Endothelial cell (in vitro differentiated cells): ENCODE results near the gene LUC7L. TPM values are rescaled to one million over a fixed set of nuclear protein-coding genes. Genes with fewer than 3 reads are reported as not detected.

Experiments
- DNase-seq: peaks from one replicate; pipeline ENCODE4 v3.0.0; 2021; ENCODE audit warnings: low spot score
- H3K27ac Mint-ChIP-seq: one replicate; pipeline ENCODE4 v1.8.0; 2021; ENCODE audit warnings: mixed read lengths, inconsistent platforms; ENCODE audit not compliant: unreplicated experiment
- H3K27me3 Mint-ChIP-seq: one replicate; pipeline ENCODE4 v1.8.0; 2021; ENCODE audit warnings: mild to moderate bottlenecking, moderate library complexity, mixed read lengths, inconsistent platforms; ENCODE audit not compliant: unreplicated experiment
- H3K36me3 Mint-ChIP-seq: one replicate; pipeline ENCODE4 v1.8.0; 2021; ENCODE audit warnings: mild to moderate bottlenecking, low read depth, mixed read lengths, inconsistent platforms; ENCODE audit not compliant: unreplicated experiment
- H3K4me1 Mint-ChIP-seq: one replicate; pipeline ENCODE4 v1.8.0; 2021; ENCODE audit warnings: mild to moderate bottlenecking, mixed read lengths, inconsistent platforms; ENCODE audit not compliant: unreplicated experiment
- H3K4me3 Mint-ChIP-seq: one replicate; pipeline ENCODE4 v1.8.0; 2021; ENCODE audit warnings: mild to moderate bottlenecking, mixed read lengths, inconsistent platforms; ENCODE audit not compliant: unreplicated experiment
- H3K9me3 Mint-ChIP-seq: one replicate; pipeline ENCODE4 v1.8.0; 2021; ENCODE audit warnings: mixed read lengths, inconsistent platforms; ENCODE audit not compliant: unreplicated experiment
- total RNA-seq: library from RNA; stranded (reverse); fragmentation: NEBNext Ultra II Directional; extraction: Animal tissue kit (Norgen Biotek cat#: 25700); gene quantifications from one replicate; pipeline ENCODE4 v1.2.1, GENCODE V29; 2021; ENCODE audit not compliant: unreplicated experiment
- TF ChIP-seq, protein P1 (sequence below): fragments of 200-600 bp; sonication (generic); IDR thresholded peaks from one replicate; pipeline ENCODE4 v1.5.0; 2021; ENCODE audit warnings: antibody characterized with exemption; ENCODE audit not compliant: unreplicated experiment

Gene LUC7L
- total RNA-seq, 1 donor from 2014 or later = 92.2 TPM

DNA sequence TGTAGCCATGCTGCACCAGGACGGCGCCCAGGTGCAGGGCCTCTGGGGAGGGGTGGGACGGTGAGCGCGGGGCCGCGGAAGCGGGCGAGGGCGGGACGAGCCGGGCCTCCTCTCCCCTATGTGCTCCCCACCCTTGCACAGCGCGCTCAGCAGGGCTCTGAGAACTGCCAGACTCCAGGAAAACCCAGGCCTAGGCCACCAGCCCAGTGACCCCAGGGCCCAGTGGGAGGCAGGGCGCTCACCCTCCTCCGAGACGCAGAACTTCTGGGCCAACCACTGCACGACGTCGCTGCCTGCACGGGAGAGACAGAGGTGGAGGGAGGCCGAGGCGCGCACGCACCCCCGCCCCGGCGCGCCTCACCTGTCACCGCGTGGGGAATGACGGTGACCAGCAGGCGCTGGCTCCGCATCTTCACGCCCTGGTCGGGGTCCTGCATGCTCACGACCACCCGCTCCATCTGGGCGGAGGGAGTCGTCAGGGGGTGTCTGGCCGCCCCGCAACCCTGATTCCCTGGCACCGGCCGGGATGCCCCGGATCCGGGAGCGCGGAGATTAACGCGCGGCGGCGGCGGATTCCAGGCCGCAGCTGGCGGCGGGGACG, 45.9 kb upstream of the LUC7L start:
- Mint-ChIP-seq H3K4me3 (no peak overlapping the region), H3K9me3 (no peaks in the 10 kb centered on the region), H3K27ac (no peak overlapping the region), H3K36me3 (peaks cover 4% of the 10 kb centered on the region), H3K4me1 (no peaks in the 10 kb centered on the region), H3K27me3 (peaks cover 14% of the 10 kb centered on the region)
- no peak for DNase-seq
- TF ChIP-seq, protein P1, sequence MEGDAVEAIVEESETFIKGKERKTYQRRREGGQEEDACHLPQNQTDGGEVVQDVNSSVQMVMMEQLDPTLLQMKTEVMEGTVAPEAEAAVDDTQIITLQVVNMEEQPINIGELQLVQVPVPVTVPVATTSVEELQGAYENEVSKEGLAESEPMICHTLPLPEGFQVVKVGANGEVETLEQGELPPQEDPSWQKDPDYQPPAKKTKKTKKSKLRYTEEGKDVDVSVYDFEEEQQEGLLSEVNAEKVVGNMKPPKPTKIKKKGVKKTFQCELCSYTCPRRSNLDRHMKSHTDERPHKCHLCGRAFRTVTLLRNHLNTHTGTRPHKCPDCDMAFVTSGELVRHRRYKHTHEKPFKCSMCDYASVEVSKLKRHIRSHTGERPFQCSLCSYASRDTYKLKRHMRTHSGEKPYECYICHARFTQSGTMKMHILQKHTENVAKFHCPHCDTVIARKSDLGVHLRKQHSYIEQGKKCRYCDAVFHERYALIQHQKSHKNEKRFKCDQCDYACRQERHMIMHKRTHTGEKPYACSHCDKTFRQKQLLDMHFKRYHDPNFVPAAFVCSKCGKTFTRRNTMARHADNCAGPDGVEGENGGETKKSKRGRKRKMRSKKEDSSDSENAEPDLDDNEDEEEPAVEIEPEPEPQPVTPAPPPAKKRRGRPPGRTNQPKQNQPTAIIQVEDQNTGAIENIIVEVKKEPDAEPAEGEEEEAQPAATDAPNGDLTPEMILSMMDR = no peak

DNA sequence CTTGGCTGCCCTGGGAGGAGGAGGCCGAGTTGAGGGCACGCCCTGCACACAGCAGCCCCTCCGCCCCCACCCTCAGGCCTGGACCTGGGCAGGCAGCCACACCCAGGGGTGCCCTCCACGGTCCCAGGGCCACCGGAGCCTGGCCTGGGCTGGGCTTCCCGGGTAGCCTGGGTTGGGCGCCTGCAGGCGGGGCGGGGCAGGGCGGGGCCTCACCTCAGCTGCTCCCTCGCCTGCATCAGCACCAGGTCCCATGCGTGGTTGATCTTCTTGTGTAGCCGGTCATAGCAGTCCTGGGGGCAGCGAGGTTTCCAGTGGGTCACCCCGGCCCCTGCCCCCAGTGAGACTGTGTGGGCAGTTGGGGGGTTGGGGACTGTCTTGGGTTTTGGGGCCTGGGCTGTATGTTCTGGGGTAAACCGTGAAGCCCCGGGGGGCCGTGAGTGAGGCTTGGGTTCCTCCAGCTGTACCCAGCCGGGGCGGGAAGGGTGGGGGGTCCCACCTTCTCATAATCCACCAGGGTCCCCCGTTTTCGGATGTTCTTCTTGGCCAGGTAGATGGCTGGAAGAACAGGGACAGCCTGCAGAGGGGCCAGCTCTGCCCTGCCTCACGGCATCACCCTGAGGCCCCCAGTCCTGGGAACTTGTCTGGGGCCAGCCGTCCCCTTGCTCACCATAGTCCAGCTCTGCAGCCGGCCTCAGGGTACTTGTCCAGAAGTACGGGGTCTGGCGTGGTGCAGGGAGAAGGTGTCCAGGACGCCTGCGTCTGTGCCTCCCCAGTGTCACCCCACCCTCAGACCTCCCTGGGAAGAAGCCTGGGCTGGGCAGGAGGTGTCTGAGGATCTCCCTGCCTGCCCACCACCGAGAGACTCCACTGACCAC, 44.5 kb upstream of the LUC7L start:
- Mint-ChIP-seq H3K36me3 (peaks cover 4% of the 10 kb centered on the region), H3K9me3 (no peaks in the 10 kb centered on the region), H3K4me3 (no peak overlapping the region), H3K4me1 (no peaks in the 10 kb centered on the region), H3K27me3 (peaks cover 15% of the 10 kb centered on the region), H3K27ac (no peak overlapping the region)
- TF ChIP-seq, protein P1 = no peak
- DNase-seq = no peak

DNA sequence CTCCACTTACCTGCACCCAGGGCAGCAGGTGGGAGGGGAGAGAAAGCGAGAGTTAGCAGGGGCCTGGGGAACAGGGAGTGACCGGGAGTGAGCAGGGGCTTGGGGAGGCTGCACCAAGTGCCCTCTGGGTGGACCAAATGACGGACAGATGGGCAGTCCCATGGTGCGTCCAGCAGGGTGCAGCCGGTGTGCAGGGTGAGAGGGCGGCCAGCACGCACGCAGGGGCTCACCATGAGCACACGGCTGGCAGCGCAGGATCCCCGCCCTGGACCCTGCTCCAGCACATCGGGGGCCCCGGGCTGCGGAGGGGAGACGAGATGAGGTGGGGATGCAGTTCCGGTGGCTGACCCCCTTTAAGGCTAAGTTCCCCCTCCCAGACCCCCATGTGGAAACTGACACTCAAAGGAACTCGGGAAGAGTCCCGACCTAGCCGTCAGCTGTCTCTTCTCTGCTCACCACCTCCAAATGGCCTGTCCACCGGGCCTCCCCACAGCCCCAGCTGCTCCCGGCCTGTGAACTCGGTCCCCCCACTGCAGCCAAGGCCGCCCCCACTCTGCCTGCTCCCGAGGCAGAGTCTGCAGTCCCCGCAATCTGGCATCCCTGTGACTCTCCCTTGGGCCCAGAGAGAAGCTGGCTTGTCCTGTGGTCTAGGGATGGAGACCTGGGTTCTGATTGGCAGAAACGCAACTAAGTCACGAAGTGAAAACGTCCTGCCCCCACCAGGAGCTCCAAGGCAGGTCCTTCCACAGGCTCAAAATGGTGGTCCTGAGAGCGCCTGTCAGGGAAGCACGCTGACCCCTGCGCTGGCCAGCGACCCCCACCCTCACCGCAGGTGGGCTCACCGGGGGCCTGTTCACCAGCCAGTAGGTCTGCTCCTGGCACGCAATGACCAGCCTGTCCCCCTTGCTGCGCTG, 43.6 kb upstream of the LUC7L start:
- Mint-ChIP-seq H3K9me3 (no peaks in the 10 kb centered on the region), H3K27ac (no peak overlapping the region), H3K27me3 (peaks cover 18% of the 10 kb centered on the region), H3K4me3 (no peak overlapping the region), H3K4me1 (no peaks in the 10 kb centered on the region), H3K36me3 (peaks cover 4% of the 10 kb centered on the region)
- no peak for DNase-seq
- TF ChIP-seq, protein P1 = no peak

DNA sequence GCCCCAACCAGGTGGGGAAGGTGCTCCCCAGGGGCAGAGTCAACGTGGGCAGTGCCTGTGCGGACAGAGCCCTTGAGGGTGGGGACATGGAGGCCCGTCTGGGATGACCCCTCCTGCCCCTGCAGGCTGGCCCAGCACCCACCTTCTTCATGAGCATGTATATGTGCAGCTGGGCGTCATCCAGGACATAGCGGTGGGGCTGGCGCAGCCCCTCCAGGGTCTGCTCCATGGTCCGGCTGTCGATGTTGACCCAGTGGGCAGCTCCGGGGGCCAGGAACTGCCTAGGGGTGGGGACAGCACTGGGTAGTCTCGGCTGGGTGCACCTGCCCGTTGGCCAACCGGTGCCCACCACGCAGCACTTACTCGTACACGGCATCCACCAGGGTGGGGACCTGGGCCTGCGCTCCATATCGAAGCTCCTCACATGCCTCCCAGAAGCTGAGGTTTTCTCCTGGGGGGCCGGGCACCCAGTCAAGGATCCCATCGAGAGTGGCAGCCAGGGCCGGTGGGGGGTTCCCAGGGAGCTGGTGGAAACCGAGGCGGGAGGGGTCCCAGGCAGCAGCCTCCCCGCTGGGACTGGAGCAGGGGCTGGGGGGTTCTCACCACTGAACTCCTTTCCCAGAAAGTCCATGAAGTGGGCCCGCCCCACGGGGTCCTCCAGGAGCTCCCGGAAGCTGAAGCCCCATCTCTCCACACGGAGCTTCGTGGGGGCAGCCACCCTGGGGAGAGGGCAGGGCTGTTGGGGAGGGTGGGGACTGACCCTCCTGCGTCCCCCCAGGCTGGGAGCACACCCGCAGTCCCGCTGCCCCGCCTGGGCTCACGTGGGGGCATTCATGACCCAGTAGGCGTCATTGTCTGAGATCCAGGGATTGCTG, 41.4 kb upstream of the LUC7L start:
- TF ChIP-seq, protein P1 = no peak
- DNase-seq = no peak
- H3K9me3 Mint-ChIP-seq = no peaks in the 10 kb centered on the region
- no peak overlapping the region for H3K4me3 Mint-ChIP-seq
- no peaks in the 10 kb centered on the region for H3K4me1 Mint-ChIP-seq
- H3K27me3 Mint-ChIP-seq = peaks cover 11% of the 10 kb centered on the region
- no peak overlapping the region for H3K27ac Mint-ChIP-seq
- peaks cover 8% of the 10 kb centered on the region for H3K36me3 Mint-ChIP-seq
